GM18517 (cell line): ENCODE results near the gene CCNG1.

Experiments used
- ATAC-seq: cut with Tn5 transposase; IDR thresholded peaks from one replicate; pipeline ENCODE4 v1.9.1; 2021; ENCODE audit warnings: mild to moderate bottlenecking, moderate library complexity; ENCODE audit not compliant: unreplicated experiment

The CCNG1 gene

DNA sequence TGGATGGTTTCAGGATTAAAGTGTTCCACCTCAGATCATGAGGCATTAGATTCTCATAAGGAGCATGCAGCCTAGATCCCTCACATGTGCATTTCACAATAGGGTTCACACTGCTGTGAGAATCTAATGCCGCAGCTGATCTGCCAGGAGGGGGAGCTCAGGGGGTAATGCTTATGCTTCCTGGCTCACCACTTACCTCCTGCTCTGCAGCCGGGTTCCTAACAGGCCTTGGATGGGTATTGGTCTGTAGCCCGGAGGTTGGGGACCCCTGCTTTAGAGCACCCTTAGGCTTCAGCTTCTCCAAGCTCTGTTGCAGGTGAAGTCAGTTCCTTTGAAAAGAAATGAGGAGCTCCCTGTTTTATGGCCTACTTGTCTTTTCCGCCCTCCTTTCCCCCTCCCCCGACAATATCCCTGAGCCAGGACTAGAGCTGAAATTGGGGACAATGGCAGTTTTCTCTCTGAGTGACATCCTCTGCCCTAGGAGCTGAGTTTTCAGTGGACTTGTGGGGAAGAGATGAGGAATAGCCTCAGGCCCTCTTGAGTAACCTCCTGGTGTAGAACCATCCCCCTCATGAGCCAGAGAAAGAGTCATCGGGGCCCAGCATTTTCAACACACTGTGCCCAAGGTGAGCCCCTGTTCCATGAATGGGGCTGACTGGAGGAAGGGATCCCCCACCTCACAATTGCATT is 51.8 kb downstream of the CCNG1 start:
- ATAC-seq = no peak

DNA sequence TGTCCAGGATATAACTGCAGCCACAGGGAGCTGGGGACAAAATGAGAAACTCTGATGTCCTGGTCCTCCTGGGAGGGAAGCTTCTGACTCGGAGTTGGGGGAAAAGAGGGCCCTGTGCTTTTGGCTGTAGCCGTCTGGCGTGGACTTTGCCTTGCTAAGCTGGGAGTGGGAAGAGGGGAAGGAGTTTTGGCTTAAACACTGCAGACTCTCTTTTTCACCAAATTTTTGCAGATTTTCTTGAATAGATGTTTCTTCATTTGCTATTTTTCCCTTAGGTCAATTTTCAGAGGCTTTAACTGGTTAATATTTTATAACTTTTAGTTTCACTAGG is 52.3 kb downstream of the CCNG1 start:
- ATAC-seq = no peak
